HEK293 (cell line): ENCODE measurements around the gene C4orf50.

ENCODE experiments used
- RBAK ChIP-seq: fragments of 450-650 bp; formaldehyde crosslinking; IDR thresholded peaks from 2 replicates; pipeline ENCODE4 v1.5.1; 2016; ENCODE audit warnings: missing biosample characterization, missing genetic modification characterization
- SALL2 ChIP-seq: fragments of 450-650 bp; formaldehyde crosslinking; IDR thresholded peaks from 2 replicates; pipeline ENCODE4 v1.5.0; 2017; ENCODE audit warnings: missing biosample characterization, mild to moderate bottlenecking, missing genetic modification characterization, borderline replicate concordance
- SCRT1 ChIP-seq: fragments of 450-650 bp; formaldehyde crosslinking; IDR thresholded peaks from 2 replicates; pipeline ENCODE4 v1.5.1; 2016; ENCODE audit warnings: missing biosample characterization, missing genetic modification characterization, borderline replicate concordance
- SETDB1 ChIP-seq: IDR thresholded peaks from one replicate; pipeline ENCODE4 v1.6.1; 2017; ENCODE audit warnings: mild to moderate bottlenecking, low read length, moderate library complexity, mixed read lengths; ENCODE audit not compliant: insufficient read length
- YY1 ChIP-seq: fragments of 450-650 bp; formaldehyde crosslinking; IDR thresholded peaks from 2 replicates; pipeline ENCODE4 v1.5.1; 2018; ENCODE audit warnings: missing biosample characterization, missing genetic modification characterization
- ZBTB20 ChIP-seq: fragments of 450-650 bp; formaldehyde crosslinking; IDR thresholded peaks from 2 replicates; pipeline ENCODE4 v1.5.1; 2016; ENCODE audit warnings: missing biosample characterization, missing genetic modification characterization
- ZNF121 ChIP-seq: fragments of 450-650 bp; formaldehyde crosslinking; IDR thresholded peaks from 2 replicates; pipeline ENCODE4 v1.5.1; 2016; ENCODE audit warnings: missing biosample characterization, missing genetic modification characterization
- ZNF24 ChIP-seq: fragments of 450-650 bp; formaldehyde crosslinking; IDR thresholded peaks from 2 replicates; pipeline ENCODE4 v1.5.1; 2016; ENCODE audit warnings: missing biosample characterization, missing genetic modification characterization
- ZNF530 ChIP-seq: fragments of 450-650 bp; formaldehyde crosslinking; IDR thresholded peaks from 2 replicates; pipeline ENCODE4 v1.5.1; 2016; ENCODE audit warnings: low read depth, missing biosample characterization, missing genetic modification characterization
- TF ChIP-seq, protein P1 (sequence below): fragments of 450-650 bp; formaldehyde crosslinking; IDR thresholded peaks from 2 replicates; pipeline ENCODE4; 2016; ENCODE audit warnings: missing biosample characterization, missing genetic modification characterization
- TF ChIP-seq, protein P2 (sequence below): fragments of 450-650 bp; formaldehyde crosslinking; IDR thresholded peaks from 2 replicates; pipeline ENCODE4 v1.5.1; 2016; ENCODE audit warnings: missing biosample characterization, missing genetic modification characterization

DNA sequence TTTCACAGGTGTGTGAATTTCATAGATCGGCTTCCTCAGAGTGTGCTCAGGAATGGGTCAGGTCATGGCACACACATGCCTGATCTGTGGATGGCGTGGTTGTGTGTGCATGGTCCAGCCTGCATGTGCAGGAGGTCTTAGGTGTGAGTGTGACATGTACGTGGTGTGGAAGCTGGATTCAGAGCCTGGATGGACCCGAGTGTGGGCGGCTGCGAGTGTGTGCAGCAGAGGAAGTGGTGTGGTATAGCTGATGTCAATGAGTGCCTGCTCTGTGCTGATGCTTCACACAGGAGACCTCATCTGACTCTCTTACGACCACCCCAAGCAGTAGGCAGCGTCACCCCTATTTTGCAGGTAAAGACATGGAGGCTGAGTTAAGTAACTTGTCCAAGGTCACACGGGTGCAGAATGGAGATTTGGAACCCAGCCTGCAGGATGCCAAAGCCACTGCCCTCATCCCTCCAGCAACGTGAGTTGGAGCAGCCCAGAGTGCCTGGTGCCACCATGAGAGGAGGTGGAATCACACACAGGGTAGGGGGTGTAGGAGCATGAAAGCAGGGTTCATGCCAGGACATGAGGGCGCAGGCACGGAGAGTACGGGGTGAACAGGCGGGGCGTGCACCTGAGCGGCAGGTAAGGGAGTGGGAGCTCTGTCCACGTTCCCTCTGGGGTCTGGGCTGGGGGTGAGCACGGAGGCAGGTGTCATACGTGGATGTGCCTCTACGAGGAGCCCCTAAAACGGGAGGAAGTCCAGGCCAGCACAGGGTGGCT, 24.2 kb upstream of the C4orf50 start:
- TF ChIP-seq, protein P1, sequence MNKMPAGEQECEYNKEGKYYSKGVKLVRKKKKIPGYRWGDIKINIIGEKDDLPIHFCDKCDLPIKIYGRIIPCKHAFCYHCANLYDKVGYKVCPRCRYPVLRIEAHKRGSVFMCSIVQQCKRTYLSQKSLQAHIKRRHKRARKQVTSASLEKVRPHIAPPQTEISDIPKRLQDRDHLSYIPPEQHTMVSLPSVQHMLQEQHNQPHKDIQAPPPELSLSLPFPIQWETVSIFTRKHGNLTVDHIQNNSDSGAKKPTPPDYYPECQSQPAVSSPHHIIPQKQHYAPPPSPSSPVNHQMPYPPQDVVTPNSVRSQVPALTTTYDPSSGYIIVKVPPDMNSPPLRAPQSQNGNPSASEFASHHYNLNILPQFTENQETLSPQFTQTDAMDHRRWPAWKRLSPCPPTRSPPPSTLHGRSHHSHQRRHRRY (tag by site-specific recombination), result no peak
- TF ChIP-seq ZNF121 (tag by site-specific recombination) (no peak), ZNF24 (tag by site-specific recombination) (no peak), ZNF530 (tag by site-specific recombination) (no peak), YY1 (no peak), SETDB1 (no peak), ZBTB20 (tag by site-specific recombination) (no peak), SALL2 (tag by site-specific recombination) (no peak), RBAK (tag by site-specific recombination) (no peak), SCRT1 (tag by site-specific recombination) (no peak)
- TF ChIP-seq, protein P2, sequence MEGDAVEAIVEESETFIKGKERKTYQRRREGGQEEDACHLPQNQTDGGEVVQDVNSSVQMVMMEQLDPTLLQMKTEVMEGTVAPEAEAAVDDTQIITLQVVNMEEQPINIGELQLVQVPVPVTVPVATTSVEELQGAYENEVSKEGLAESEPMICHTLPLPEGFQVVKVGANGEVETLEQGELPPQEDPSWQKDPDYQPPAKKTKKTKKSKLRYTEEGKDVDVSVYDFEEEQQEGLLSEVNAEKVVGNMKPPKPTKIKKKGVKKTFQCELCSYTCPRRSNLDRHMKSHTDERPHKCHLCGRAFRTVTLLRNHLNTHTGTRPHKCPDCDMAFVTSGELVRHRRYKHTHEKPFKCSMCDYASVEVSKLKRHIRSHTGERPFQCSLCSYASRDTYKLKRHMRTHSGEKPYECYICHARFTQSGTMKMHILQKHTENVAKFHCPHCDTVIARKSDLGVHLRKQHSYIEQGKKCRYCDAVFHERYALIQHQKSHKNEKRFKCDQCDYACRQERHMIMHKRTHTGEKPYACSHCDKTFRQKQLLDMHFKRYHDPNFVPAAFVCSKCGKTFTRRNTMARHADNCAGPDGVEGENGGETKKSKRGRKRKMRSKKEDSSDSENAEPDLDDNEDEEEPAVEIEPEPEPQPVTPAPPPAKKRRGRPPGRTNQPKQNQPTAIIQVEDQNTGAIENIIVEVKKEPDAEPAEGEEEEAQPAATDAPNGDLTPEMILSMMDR (tag by site-specific recombination), result no peak
